Measurements from ENCODE around the gene TMED9. TPM values are rescaled to one million over a fixed set of nuclear protein-coding genes. Genes with fewer than 3 reads are reported as not detected.
"Not testable (repeated sequence)": the region's sequence is repeated elsewhere in the genome, so short reads cannot be mapped to it uniquely, and the experiment has no call there.

The TMED9 gene
- polyA plus RNA-seq, 12 donors = 86.0 to 166 (median 117) TPM; not detected in 1

DNA sequence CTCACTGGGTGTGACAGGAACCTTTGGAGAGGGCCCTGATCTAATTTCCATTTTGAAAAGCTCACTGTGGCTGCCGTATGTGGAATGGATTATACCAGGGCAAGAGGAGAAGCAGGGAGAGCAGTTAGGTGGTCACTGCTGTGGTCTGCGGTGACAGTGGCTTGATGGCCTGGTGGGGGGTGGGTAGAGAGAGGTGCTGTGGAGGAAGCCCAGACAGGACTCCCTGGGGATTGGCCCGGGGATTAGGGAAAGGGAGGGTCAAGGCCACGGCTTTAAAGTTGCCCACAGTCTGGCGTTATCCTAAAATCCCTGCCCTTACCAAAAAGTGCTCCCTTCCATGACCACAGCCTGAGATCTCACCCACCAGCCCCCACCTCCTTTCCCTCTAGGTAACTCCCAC is 12.7 kb downstream of the TMED9 start:
- DNase-seq = no peak

GRCh38 chr5:177605078-177605477 is 13.1 kb downstream of the TMED9 start:
- DNase-seq = no peak

GRCh38 chr5:177605667-177606066 is 13.7 kb downstream of the TMED9 start:
- DNase-seq = no peak

DNA sequence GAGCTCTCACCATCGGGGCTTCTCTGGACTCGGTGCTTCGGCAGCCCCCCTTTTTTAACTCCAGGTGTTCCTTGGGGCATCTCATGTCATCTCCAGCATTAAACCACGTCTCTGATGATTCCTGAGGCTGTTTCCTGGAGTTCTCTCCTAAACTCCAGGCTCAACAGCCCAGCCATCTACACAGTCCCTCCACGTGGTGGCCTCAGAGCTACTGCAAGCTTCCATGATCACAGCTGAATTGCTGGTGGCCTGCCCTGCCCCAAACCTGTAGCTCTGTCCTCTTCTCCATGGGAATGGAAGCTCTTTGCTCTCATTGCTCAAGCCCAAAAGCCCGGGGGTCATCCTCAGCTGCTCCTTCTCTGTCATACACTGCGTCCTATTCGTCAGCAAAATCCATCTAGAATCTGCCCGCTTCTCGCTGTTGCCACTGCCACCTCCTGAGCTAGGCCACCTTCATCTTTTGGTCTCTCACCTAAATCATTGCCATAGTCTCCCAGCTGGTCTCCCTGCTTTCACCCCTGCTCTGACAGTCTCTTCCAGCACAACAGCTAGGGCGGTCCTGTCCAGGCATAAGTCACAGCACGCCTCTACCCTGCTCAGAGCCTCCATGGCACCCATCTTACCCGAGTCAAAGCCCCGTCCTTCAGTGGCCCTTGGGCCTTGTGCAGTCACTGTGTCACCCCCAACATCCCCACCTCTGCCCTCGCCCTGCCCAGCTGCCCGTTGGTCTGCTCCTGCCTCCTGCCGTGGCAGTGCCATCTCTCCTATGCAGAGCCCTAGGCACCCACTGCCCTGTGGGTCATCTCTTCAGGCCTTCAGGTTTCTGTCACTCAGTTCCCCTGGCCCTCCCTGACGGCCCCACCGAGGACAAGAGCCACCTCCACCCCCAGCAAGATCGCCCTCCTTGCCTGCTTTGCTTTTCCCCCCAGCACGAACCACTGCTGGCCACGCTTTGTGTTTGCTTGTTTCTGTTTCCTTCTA is 14.4 kb downstream of the TMED9 start:
- no peak for DNase-seq

- DNase-seq = no peak
Observed at GRCh38 chr5:177607115-177607451, 15.1 kb downstream of the TMED9 start.

DNA sequence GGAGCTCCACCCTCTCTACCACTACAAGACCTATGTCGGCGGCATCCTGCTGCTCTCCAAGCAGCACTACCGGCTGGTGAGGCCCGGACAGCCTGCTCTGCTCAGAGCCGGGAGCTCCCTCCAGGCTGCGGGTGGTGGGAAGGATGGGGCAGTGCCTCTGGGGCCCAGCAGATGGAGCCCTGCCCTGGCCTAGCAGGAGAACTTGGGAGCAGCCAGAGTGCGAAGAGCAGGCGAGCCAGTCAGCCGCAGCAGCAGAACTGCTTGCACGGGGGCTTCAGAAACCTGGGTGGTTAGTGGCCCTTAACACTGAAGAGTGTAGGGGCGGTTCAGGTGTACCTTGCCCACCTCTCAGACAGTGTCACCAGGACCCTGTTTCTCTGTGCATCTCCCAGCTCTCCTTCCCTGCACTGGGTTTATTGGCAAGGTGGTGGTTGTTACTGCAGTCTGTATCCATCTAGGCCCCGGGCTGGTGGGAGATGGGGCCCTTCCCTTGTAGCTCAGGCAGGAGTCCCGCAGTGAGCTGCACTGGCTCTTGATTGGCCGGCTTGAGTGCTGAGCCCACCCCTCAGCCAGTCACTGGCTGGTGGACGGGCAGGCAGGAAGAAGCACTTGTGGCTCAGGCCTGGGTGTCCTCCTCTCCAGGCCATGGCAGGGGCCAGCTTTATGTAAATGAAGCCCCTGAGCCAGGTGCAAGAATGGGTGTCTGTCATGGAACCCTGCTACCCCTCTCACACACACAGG is 15.6 kb downstream of the TMED9 start:
- DNase-seq = peak; percentile 81

DNA sequence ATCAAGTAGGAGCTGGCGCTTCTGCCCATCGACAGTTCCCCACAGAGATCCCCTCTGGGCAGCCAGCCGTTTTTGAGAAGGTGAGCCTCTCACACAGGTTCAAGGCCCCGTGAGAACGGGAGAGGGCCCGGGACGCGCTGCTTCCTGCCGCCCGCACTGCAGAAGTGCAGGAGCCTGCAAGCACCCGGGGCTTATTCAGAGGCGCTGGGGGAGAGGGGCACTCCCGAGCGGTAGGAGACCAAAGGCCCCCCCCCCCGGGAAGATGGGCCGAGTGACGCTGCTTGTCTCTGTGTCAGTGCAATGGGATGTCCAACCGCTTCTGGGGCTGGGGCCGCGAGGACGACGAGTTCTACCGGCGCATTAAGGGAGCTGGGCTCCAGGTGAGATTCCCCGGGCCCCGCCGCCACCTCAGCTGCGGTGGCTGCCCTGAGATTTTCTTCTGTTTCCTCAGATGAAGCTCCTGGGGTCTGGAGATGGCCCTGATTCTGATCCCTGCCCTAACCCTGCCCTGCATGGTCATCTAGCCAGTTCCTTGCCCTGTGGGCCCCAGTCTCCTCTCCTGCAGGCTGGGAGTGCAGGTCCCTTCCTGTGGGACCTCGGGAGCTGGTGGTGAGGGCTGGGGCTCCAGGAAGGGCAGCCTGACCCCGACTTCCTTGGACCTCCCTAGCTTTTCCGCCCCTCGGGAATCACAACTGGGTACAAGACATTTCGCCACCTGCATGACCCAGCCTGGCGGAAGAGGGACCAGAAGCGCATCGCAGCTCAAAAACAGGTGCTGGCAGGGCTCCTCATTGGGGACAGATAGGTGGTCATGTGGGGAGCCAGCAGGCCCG is 16.5 kb downstream of the TMED9 start:
- no peak for DNase-seq

GRCh38 chr5:177609076-177610059 is 17.4 kb downstream of the TMED9 start:
- no peak for DNase-seq

GRCh38 chr5:177610131-177610769 is 18.2 kb downstream of the TMED9 start:
- no peak for DNase-seq

GRCh38 chr5:177610770-177611445 is 18.9 kb downstream of the TMED9 start:
- DNase-seq = no peak

DNA sequence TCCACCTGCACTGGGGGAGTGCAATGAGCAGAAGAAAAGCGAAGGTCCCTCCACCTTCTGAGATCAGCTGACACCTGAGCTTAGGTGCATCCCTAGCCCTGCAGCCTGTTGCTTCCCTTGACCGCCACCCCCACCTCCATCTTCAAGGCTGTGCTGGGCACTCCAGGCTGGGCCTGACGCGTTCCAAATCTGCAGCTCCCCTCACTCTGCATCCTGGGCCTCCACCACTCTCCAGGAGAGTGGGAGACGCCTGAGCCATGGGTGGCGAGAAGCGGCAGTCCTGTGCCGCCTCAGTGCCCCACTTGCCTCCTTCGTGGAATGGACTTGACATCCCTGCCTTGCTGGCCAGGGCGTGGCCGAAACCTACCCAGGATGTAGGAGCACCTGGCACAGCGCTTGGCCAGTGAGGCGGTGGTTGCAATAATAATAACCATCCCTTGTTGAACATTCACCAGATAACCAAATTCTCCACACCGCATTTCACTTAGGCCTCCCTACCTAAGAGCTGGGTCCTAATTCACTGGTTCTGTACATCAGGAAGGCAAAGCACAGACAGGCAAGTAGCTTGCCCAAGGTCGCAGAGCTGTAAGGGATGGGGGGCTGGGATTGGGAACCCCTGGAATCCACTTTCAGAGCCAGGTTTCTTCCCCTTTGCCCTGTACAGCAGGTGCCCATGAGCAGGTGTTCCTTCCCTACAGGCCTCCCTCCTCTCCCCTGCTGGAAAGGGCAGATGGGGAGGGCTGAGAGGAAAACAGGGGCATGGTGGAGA is 19.6 kb downstream of the TMED9 start:
- no peak for DNase-seq

- no peak for DNase-seq
Observed at GRCh38 chr5:177612215-177612673, 20.2 kb downstream of the TMED9 start.

GRCh38 chr5:177620560-177620959 is 28.6 kb downstream of the TMED9 start:
- no peak for DNase-seq

GRCh38 chr5:177624172-177624571 is 32.2 kb downstream of the TMED9 start:
- not testable (repeated sequence) for DNase-seq

DNA sequence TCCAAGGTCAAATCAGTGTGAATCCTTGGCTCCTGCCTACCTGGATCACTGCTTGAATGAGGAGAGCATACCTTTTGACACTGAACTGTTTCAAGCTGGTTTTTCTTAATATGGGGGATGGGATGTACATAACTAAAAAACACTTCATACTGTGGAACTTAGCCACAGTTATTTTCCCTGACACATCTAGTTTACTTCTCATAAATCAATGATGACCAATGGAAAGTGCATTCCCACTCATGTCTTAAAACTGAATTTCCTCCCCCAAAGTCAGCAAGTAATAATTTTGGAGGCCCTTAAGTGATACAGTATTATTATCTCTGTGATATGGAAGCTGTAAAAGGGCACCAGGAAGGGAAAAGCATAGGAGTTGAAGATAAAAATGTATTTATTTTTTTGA is 38.2 kb downstream of the TMED9 start:
- not testable (repeated sequence) for DNase-seq

- DNase-seq = not testable (repeated sequence)
Observed at GRCh38 chr5:177634912-177635311, 42.9 kb downstream of the TMED9 start.

DNA sequence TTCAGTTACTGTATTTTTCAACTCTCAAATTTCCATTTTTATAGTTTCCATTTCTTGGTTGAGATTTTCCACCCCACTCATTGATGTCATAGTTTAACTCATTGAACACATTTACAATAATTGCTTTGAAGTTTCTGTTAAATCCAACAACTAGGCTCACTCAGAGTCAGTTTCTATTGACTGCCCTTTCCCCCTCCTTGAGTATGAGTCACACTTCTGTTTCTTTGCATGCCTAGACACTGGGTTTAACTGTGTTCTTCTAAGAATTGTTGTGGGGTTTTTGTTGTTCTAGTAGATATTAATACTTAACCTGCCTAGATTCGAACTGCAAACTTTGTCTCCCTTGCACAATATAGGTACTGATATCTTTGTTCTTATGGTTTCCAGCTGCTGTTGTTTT is 53.5 kb downstream of the TMED9 start:
- not testable (repeated sequence) for DNase-seq
